Pancreas (tissue), 10 donors: ENCODE results near the gene PTCD3. TPM values are rescaled to one million over a fixed set of nuclear protein-coding genes. Genes with fewer than 3 reads are reported as not detected.

ENCODE experiments used
- ATAC-seq, 4 donors: fragments of 200-7000 bp; cut with Tn5 transposase; one replicate each; pipeline versions ENCODE4 v1.8.0 to v1.9.1; 2020; ENCODE audit warnings: mild to moderate bottlenecking in 4 of 4, moderate library complexity in 4 of 4
- DNase-seq, 6 donors: peaks; one replicate each; pipeline ENCODE4 v3.0.0-alpha.2; 2020
- FAIRE-seq: peaks from 2 replicates; lab custom pipeline; 2012; peaks lifted over from hg19 to GRCh38; lab: Jason Lieb, UNC
- H3K27ac ChIP-seq, 4 donors: fragments of 200-600 bp; sonication (generic); 1 replicate in 3 of 4; 2 replicates in 1 of 4; pipeline versions ENCODE4 v1.5.0 to v1.8.0; 2020
- H3K27me3 ChIP-seq, 4 donors: fragments of 200-600 bp; one replicate each; pipeline ENCODE4 v1.8.0; 2021
- H3K36me3 ChIP-seq, 3 donors: fragments of 200-600 bp; sonication (generic) in 1 of 3; one replicate each; pipeline versions ENCODE4 v1.5.0 to v1.8.0; 2020 to 2021
- H3K4me1 ChIP-seq, 3 donors: fragments of 200-600 bp; one replicate each; pipeline ENCODE4 v1.8.0; 2021
- H3K4me3 ChIP-seq, 4 donors: fragments of 200-600 bp; sonication (generic) in 2 of 4; one replicate each; pipeline versions ENCODE4 v1.5.0 to v1.8.0; 2020 to 2021
- H3K9me3 ChIP-seq, 4 donors: fragments of 200-600 bp; one replicate each; pipeline ENCODE4 v1.8.0; 2021
- WGBS, 2 donors: extraction: QIAGEN DNeasy Blood & Tissue Kit; methylation state at CpG; one replicate each; pipeline ENCODE4 v1.1.7; 2013; 5-methylcytosine and 5-hydroxymethylcytosine counted together
- intact Hi-C, 3 donors: fragments of 100-400 bp; cut with DNase I; formaldehyde crosslinking; loops; one replicate each; pipeline versions ENCODE4 v1.11.1 to v1.14.2; 2022
- polyA plus RNA-seq, 2 donors: library from polyadenylated mRNA; stranded (reverse); fragments of 200-250 nt; gene quantifications; one replicate each; pipeline ENCODE4 v1.2.3, GENCODE V29; 2013
- total RNA-seq, 6 donors: library from RNA; stranded (reverse); fragmentation: NEBNext Ultra II Directional in 4 of 6; extraction: Animal tissue kit (Norgen Biotek cat#: 25700) in 4 of 6; gene quantifications; one replicate each; pipeline versions ENCODE4 v1.2.1 to v1.2.4, GENCODE V29; 2021 to 2023
- TF ChIP-seq, protein P1 (sequence below), 4 donors: fragments of 200-600 bp; sonication (generic) in 3 of 4; IDR thresholded peaks; one replicate each; pipeline versions ENCODE4 v1.5.0 to v1.8.0; 2021; ENCODE audit warnings: antibody characterized with exemption in 4 of 4
- donor health status: healthy with polysubstance abuse.
- donor health status: DM: no; HTN: no; CAD: no; lungs with moderate emphysema.
- donor health status: DM: no; HTN: no; CAD: no.
- donor health status: control.
- donor health status: control.
- donor health status: Bipolar disorder and iron deficiency.
- donor health status: DM: yes; HTN: yes; CAD: no.
- donor health status: DM: no; HTN: no; CAD: no.
- donor health status: DM: no; HTN: no; CAD: no.
- donor health status: DM: yes; HTN: yes; CAD: no.

PTCD3 gene
- total and polyA plus RNA-seq, 8 donors = 15.8 to 42.7 (median 28.9) TPM

DNA sequence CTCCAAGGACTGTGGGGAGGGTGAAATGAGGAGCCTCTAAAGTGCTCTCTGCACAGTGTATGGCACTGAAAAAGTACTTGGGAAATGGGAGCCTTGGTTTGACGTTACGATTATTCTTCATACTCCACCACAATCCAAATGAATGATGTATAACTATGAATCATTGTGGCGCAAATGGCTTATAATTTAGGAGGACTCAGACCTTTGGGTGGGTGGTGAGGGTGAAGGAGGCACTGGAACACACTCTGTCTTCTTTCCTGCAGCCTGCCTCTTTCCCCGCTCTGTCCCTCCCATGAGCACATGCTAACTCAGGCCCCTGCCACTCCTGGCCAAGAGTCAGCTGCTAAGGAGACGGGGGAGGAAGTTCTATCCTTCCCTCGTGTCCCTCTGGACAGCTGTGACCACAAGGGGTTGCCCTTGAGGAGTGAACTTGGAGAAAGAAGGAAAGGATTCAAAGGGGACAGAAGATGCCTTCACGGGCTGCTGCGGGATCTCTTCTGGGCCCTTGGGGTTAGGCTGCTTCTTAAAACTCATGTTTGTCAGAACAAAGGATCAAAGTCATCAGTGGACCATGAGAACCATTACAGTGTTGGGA is 36.8 kb upstream of the PTCD3 start:
- Histone ChIP-seq H3K4me1 (peaks cover 12 to 24% (median 19%) of the 10 kb centered on the region in 3 donors), H3K36me3 (peaks cover 0 to 24% (median 13%) of the 10 kb centered on the region in 3 donors), H3K27ac (no peak overlapping the region), H3K9me3 (no peaks in the 10 kb centered on the region), H3K4me3 (no peak overlapping the region), H3K27me3 (no peaks in the 10 kb centered on the region)
- DNase-seq = no peak
- no peak for ATAC-seq
- TF ChIP-seq, protein P1, sequence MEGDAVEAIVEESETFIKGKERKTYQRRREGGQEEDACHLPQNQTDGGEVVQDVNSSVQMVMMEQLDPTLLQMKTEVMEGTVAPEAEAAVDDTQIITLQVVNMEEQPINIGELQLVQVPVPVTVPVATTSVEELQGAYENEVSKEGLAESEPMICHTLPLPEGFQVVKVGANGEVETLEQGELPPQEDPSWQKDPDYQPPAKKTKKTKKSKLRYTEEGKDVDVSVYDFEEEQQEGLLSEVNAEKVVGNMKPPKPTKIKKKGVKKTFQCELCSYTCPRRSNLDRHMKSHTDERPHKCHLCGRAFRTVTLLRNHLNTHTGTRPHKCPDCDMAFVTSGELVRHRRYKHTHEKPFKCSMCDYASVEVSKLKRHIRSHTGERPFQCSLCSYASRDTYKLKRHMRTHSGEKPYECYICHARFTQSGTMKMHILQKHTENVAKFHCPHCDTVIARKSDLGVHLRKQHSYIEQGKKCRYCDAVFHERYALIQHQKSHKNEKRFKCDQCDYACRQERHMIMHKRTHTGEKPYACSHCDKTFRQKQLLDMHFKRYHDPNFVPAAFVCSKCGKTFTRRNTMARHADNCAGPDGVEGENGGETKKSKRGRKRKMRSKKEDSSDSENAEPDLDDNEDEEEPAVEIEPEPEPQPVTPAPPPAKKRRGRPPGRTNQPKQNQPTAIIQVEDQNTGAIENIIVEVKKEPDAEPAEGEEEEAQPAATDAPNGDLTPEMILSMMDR (IDR thresholded peaks at IDR 0.05) = no peak
- intact Hi-C loops = loop anchor here in 1 of 3 donors (5.0 kb wide), 1 partner anchor 232 kb away; no protein-coding TSS in a partner anchor
- WGBS, 2 donors = 72 to 81% methylated on average over 8 of the region's 8 CpGs
- no peak for FAIRE-seq

GRCh38 chr2:86069783-86070339 is 36.2 kb upstream of the PTCD3 start:
- Histone ChIP-seq H3K27me3 (no peaks in the 10 kb centered on the region), H3K36me3 (peaks cover 0 to 17% (median 13%) of the 10 kb centered on the region in 3 donors), H3K4me3 (no peak overlapping the region), H3K27ac (no peak overlapping the region), H3K4me1 (peaks cover 12 to 24% (median 19%) of the 10 kb centered on the region in 3 donors), H3K9me3 (no peaks in the 10 kb centered on the region)
- ATAC-seq (no peak), FAIRE-seq (no peak), DNase-seq (no peak)
- WGBS, 2 donors = 88 to 89% methylated on average over 16 of the region's 16 CpGs
- intact Hi-C loops = loop anchor here (5.0 to 10.0 kb wide), 3 partner anchors 185 to 245 kb away; partner anchors contain the start of gene ST3GAL5 (in 1 of the 3)
- TF ChIP-seq, protein P1 (IDR thresholded peaks at IDR 0.05) = no peak

DNA sequence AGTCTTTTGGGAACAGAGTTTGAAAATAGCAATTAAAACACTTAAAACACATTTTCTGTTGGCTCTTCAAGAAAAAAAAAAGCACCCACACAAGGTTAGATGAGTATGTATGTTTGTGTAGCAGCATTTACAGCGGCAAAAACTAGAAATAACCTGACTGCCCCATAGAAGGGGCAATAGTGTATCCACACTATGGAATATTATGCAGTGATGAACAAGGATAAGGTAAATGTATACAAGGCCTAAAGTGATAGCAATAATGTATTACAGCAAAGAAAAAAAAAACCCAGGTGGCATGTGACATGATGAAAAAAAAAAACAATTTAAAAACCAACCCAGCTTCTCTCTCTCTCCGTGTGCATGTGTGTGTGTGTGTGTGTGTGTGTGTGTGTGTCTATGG is 35.2 kb upstream of the PTCD3 start:
- FAIRE-seq = no peak
- 90 to 98% methylated on average over 2 of the region's 2 CpGs for WGBS, 2 donors
- intact Hi-C loops = loop anchor here in 2 of 3 donors (10.0 kb wide), 2 partner anchors 186 to 246 kb away; partner anchors contain the start of gene ST3GAL5 (in 1 of the 2)
- Histone ChIP-seq H3K36me3 (peaks cover 0 to 16% (median 13%) of the 10 kb centered on the region in 3 donors), H3K27me3 (no peaks in the 10 kb centered on the region), H3K4me3 (no peak overlapping the region), H3K27ac (no peak overlapping the region), H3K4me1 (peaks cover 12 to 24% (median 19%) of the 10 kb centered on the region in 3 donors), H3K9me3 (no peaks in the 10 kb centered on the region)
- ATAC-seq = no peak
- TF ChIP-seq, protein P1 (IDR thresholded peaks at IDR 0.05) = no peak
- no peak for DNase-seq

DNA sequence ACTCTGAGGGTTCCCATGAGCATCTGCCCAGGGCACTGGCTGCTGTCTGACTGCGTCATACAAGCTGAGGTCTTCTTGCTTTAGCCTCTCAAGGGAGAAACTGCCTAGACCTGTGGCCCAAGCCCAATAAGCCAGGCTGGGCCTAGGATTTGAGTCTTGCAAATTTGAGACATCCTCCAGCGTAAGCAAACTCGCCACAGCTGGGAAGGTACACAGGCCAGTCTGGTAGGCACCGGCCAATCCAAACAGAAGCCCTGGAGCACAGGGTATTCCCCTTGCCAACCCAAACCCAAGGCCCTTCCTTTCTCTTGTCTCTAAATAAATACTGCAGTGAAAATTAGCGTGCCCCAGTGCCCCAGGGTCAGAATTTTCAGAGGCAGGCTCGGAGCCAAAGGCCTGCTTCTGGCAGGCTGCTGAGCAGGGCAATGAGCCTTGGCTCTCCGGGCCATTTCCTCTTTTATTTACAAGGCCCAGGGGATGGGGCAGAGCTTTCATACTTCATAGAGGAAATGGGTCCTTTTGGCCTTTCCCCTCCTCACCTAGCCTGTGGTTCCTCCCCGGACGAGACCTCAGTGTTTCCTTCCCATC is 33.7 kb upstream of the PTCD3 start:
- TF ChIP-seq, protein P1 (IDR thresholded peaks at IDR 0.05) = no peak
- H3K27ac ChIP-seq = peak overlapping the region; percentile 42 to 75 (median 56)
- 10 to 12% methylated on average over 9 of the region's 9 CpGs for WGBS, 2 donors
- peaks cover 0 to 16% (median 13%) of the 10 kb centered on the region in 3 donors for H3K36me3 ChIP-seq
- H3K4me1 ChIP-seq = peaks cover 12 to 24% (median 19%) of the 10 kb centered on the region in 3 donors
- ATAC-seq = peak; percentile 95 to 97 (median 96)
- DNase-seq = peak; percentile 74 to 91 (median 88)
- H3K4me3 ChIP-seq = no peak overlapping the region
- H3K27me3 ChIP-seq = no peaks in the 10 kb centered on the region
- no peaks in the 10 kb centered on the region for H3K9me3 ChIP-seq
- FAIRE-seq = no peak
- intact Hi-C loops = loop anchor here in 2 of 3 donors (10.0 kb wide), 2 partner anchors 188 to 248 kb away; partner anchors contain the start of gene ST3GAL5 (in 1 of the 2)
